ENCODE measurements around the gene TEX36.
"Not testable (repeated sequence)": the region's sequence is repeated elsewhere in the genome, so short reads cannot be mapped to it uniquely, and the experiment has no call there.

The TEX36 gene

GRCh38 chr10:125683063-125683462 is at the start of gene TEX36:
Gene TEX36 (minus strand): TSS chr10:125683163. CDS start chr10:125682989, 174 bp downstream.
- no peak for DNase-seq

GRCh38 chr10:125727436-125727835 is 44.5 kb upstream of the TEX36 start:
- DNase-seq, result no peak

GRCh38 chr10:125726914-125727313 is 44.0 kb upstream of the TEX36 start:
- DNase-seq, result no peak

GRCh38 chr10:125722811-125723210 is 39.8 kb upstream of the TEX36 start:
- DNase-seq, result no peak

- no peak for DNase-seq
These were observed 38.1 kb upstream of the TEX36 start for GRCh38 chr10:125721035-125721434.

- DNase-seq, result no peak
These were observed 37.0 kb upstream of the TEX36 start for GRCh38 chr10:125720002-125720382.

- DNase-seq, result peak; percentile 99
These were observed 36.4 kb upstream of the TEX36 start, which contains the start of gene EDRF1 for GRCh38 chr10:125719173-125720001. Gene EDRF1 (plus strand): TSS chr10:125719709. CDS start chr10:125719808, 99 bp downstream.

- DNase-seq, result not testable (repeated sequence)
These were observed 31.8 kb upstream of the TEX36 start for GRCh38 chr10:125714728-125715127.

GRCh38 chr10:125711110-125711750 is 28.3 kb upstream of the TEX36 start:
- DNase-seq, result no peak

GRCh38 chr10:125709553-125710474 is 26.9 kb upstream of the TEX36 start:
- no peak for DNase-seq

- DNase-seq, result no peak
These were observed 26.1 kb upstream of the TEX36 start for GRCh38 chr10:125708971-125709503.

- no peak for DNase-seq
These were observed 24.8 kb upstream of the TEX36 start for GRCh38 chr10:125707541-125708468.

- DNase-seq, result no peak
These were observed 17.5 kb upstream of the TEX36 start for GRCh38 chr10:125700355-125700911.

- DNase-seq, result no peak
These were observed 16.7 kb upstream of the TEX36 start for GRCh38 chr10:125699562-125700143.

- no peak for DNase-seq
These were observed 15.6 kb upstream of the TEX36 start for GRCh38 chr10:125698481-125698998.

- not testable (repeated sequence) for DNase-seq
These were observed 13.9 kb upstream of the TEX36 start for GRCh38 chr10:125696884-125697283.

GRCh38 chr10:125694883-125695282 is 11.9 kb upstream of the TEX36 start:
- DNase-seq, result no peak

GRCh38 chr10:125693524-125693847 is 10.5 kb upstream of the TEX36 start:
- no peak for DNase-seq

GRCh38 chr10:125692601-125693523 is 9.9 kb upstream of the TEX36 start:
- DNase-seq, result no peak

- no peak for DNase-seq
These were observed 9.2 kb upstream of the TEX36 start for GRCh38 chr10:125692196-125692595.
